Jurkat, Clone E6-1 (cell line): ENCODE results near the gene SMARCD1.
A peak's percentile ranks its signal among the peaks of the same experiment; 100 is the strongest.

Experiments
- DNase-seq: peaks from one replicate; pipeline ENCODE4 v3.0.0-alpha.2; 2011; ENCODE audit warnings: low read depth, low spot score
- H3K4me3 ChIP-seq: 2 replicates; pipeline ENCODE4 v1.5.1; 2011; ENCODE audit warnings: mild to moderate bottlenecking, low read length, control low read depth, moderate library complexity

Gene SMARCD1

DNA sequence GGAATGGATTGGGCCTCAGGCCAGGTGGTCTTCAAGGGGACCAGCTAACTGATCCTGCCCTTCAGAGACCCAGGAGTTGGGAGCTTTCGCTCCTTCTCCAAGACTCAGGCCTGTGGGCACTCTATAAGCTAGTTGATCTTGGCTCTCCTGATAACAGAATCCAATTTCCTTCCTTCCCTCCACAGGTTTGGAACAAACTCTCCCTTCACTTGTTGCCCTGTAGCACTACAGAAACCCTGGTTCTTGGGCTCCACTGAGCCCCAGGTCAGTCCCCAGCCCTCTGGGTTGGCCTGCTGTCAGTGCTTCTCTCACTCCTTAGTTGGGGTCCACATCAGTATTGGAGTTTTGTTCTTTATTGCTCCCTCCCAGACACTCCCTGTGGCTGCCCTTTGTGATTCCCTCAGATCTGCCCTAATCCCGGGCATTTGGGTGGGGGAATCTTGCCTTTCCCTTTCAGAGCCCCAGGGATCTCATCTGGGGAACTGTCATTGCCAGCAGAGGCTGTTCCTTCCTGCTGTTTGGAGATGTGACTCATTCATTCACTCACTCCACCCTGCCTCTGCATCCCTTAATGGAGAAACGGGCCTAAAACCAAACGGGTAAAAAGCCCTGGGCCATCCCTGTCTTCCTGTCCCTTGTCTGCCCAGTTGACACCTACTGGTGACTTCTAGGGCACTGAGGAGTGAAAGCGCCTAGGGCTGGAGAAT is 14.3 kb downstream of the SMARCD1 start:
- no peak for DNase-seq
- no peak overlapping the region for H3K4me3 ChIP-seq

DNA sequence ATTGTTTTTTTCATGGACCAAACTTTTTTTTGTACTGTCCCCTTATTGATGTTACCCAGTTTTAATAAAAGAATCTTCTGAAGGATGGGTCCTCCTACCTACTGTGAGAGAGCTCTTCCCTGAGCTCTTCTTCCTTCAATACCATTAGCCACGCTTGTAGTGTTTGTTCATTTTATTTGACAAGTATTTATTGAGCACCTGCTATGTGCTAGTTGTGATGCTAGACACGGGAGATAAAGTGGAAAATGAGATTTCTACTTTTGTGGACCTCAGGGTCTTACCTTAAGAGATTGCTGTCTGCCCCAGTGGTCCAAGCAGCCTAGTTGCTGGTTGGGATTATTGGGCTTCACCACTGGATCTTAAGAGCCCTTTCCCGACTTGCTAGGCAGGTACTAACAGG is 15.4 kb downstream of the SMARCD1 start:
- H3K4me3 ChIP-seq: no peak overlapping the region
- DNase-seq: no peak

DNA sequence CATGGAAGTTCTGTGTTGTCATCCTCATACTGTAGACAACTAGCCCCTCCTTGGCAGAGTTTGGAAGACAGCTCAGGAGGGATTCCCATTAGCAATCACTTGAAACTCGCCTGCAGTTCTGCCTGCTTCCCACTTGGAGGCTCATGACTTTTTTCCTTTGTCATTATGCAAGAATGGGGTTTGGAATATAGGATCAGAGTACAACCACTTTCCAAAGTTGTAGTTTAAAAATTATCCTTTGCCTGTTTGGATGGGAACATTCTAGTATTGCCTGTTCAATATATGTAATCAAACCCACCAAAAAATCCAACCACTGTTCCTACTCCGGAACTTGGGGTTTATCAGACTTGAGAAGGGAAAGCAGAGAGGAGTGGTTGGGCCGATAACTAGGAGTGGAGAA is 16.5 kb downstream of the SMARCD1 start:
- no peak overlapping the region for H3K4me3 ChIP-seq
- no peak for DNase-seq

DNA sequence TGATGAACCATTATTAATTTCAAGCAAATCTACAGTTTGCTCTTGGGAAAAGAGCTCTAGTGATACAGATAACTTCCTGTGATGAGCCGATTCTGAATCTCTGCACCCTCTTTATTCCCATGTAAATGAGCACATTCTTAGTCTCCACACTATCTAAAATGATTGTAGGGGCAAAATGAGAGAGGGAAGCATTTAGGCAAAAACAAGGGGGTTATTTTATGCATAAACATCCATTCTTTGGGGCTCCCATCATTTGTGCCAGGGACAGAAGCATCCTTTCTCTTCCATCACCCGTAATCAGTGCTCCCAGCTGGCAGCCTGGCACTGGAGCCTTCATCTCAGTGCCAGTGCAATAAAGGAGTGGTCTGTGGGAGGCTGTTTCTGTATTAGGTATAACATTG is 17.0 kb downstream of the SMARCD1 start:
- no peak for DNase-seq
- no peak overlapping the region for H3K4me3 ChIP-seq

DNA sequence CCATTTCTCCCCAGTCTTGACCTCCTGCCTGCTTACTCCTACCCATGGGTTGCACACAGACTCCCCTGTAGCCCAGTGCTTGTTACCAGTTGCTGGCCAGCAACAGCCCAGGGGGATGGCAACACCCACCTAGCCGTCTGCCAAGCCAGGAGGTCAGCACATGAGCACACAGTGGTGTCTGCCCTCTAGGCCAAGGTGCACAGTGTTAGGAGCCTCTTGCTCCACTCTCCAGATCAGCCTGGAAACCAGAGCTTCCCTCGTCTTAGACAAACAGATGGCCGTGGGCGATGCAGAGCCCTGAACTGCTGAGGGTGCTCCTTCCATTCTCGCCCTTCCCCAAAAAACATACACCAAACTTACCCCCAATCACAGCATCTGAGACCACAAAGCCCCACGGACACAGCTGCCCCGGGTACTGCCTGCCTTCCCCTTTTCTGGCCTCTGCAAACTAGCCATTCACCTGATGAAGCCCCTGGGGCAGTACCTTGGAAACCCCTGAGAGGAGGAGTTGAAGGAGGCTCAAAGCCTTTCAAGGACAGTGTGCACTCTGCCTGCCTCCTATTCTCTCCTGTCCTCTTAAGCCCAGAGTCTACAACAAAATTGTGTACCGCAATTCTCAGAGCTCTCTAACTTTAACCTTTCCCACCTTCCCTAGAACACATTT is 17.6 kb downstream of the SMARCD1 start:
- DNase-seq: no peak
- no peak overlapping the region for H3K4me3 ChIP-seq

DNA sequence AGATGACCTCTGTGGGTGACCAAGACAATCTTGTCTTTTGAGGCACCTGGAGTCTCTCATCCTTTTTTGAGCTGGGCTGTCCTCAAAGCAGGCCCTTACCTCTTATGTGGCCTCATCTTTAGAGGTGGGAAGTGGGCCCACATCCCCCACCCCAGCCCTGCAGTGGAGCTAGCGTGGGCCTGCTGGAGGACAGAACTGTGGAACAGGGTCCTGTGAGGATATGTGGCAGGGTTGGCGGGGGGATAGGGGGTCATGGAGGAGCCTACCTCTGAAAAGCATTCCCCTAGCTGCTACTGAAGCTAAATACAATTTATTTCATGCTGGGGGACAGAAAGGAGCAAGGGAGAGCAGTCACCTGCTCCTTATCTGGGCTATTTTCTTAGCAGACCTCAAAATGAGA is 18.2 kb downstream of the SMARCD1 start:
- no peak overlapping the region for H3K4me3 ChIP-seq
- no peak for DNase-seq

DNA sequence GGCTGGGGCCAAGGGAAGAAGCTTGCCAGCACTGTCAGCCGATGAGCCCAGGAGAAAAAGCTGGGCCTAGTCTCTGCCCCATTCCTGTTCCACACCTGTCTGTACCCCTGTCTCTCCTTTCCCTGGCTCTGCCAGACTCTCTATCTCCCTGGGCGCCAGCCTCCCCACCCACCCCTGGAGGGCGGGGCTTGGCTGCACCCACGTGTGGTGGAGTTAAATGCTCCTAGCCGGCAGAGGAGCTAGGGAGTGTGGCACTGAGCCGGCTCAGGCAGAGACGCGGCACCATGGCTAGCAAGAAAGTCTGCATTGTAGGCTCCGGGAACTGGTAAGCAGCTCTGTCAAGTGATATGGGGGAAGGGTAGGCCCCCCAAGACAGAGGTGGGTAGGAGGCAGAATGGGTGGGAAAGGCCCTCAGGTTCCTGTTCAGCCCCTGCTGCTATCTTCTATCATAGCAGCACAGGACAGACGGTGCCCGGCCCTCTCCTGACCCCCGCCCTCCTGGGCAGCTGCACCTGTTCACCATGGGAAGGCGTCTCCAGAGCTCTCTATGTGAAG is 18.7 kb downstream of the SMARCD1 start, which contains the start of gene GPD1:
Gene GPD1 (plus strand): TSS at position 242 of the 555 bp plus-strand sequence. CDS start 43 bp downstream, at position 285.
- no peak for DNase-seq
- no peak within 1 kb of the TSS for H3K4me3 ChIP-seq

DNA sequence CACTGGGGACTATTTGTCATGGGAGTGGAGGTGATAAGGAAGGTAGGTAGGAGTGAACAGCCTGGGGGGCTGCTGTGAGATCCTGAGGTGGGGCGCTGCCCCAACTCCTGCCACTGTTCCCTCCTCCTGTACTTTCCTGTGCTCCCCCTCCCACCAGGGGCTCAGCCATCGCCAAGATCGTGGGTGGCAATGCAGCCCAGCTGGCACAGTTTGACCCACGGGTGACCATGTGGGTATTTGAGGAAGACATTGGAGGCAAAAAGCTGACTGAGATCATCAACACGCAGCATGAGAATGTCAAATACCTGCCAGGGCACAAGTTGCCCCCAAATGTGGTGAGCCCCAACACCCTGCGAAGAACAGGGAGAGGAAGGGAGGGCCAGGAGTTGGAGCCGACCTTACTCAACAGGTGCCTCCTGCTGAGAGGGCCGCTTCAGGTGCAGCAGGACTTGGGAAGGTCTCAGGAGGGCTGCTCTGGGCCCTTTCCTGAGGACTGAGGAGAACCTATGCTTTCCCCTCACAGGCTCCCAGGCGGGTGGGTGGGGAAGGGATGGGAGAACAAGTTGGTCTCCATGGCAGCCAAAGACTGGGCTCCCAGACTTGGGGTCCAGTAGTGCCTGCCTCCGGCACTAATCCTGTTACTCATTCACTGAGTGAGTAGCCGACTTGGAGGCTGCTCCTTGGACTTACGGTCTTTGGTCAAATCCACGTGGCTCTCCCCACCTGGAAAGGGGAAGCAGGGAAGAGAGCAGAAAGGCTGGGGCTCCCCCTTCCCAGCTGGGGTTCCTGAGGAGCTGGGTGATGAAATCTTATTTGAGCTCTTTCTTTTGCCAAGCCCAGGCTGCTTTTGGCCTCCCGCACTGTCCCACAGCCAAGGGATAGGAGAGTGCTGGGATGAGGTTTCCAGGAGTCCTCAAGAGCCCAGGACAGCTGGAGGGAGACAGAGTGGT is 19.6 kb downstream of the SMARCD1 start:
- no peak for DNase-seq
- H3K4me3 ChIP-seq: no peak overlapping the region

DNA sequence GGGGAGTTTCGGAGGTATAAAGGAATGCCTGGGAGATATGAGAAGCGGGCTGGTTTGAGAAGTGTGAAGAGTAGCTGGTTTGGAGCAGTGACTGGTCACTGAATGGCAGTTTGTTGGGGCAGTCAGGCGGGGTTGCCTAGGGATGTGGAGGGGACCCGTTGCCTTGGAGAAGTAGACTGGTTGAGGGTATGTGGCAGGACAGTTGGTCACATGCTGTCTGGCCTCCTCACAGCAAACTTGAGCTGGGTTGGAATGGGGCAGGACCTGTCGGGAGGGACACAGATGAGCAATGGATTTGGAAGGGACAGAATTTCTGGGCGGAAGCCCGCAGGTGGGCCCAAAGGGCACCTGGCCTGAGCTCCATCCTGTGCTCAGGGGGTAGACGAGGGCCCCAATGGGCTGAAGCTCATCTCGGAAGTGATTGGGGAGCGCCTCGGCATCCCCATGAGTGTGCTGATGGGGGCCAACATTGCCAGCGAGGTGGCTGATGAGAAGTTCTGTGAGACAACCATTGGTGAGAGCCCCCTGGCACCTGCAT is 20.8 kb downstream of the SMARCD1 start:
- no peak for DNase-seq
- no peak overlapping the region for H3K4me3 ChIP-seq

DNA sequence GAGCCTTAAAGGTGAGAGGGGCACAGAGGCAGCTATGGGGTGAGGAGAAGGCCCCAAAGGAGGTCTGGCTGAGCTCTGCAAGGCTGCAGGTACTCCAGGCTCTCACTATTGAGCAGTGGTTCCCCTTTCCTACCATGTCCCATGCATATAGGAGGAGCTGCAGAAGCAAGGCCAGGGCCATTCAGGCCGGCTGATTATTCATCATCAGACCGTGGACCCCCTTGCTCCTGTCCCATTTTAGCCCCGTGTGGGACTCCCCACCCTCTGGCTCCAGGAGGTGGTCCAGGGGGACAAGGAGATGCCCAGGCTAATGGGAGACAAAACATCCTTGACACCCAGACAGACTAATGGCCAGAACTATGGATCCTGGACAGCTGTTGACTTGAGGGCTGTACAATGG is 21.8 kb downstream of the SMARCD1 start:
- H3K4me3 ChIP-seq: no peak overlapping the region
- DNase-seq: no peak

DNA sequence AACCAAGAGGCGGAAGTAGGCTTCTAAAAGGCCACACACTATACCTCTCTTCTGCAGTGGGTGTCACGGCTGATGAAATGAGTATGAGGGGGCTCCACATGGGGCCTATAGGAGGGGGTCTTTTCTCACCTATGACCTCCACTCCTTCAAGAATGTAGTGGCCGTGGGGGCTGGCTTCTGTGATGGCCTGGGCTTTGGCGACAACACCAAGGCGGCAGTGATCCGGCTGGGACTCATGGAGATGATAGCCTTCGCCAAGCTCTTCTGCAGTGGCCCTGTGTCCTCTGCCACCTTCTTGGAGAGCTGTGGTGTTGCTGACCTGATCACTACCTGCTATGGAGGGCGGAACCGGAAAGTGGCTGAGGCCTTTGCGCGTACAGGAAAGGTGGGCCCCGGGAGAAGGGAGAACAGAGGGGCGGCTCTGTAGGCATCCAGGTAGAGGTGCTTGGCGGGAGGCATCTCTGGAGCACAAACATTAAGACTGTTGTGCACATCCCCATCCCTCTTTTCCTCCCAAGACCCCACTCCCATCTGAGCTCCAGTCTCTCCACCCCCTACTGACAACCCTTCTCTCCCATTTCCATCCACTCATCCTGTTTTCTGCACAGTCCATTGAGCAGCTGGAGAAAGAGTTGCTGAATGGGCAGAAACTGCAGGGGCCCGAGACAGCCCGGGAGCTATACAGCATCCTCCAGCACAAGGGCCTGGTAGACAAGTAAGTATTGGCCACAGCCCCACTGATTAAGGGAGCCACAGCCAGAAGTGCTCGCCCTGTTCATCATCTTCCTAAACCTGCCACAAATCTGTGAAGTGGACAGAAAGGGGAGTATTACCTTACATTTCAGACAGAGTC is 22.5 kb downstream of the SMARCD1 start:
- DNase-seq: no peak
- H3K4me3 ChIP-seq: no peak overlapping the region

DNA sequence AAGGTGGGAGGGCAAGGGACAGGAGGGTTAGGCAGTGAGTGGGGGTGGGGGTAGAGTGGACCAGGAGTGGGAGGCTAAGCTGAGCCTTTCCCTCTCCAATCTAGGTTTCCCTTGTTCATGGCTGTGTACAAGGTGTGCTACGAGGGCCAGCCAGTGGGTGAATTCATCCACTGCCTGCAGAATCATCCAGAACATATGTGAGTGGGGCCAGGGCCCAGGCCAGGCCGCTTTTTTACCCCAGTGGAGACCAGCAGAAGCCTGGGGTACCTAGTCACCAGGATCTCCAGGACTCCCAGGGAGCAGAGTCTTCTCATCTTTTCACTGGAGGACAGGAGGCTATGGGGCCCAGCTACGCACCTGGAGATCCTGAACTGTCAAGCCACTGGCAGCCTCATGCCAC is 24.2 kb downstream of the SMARCD1 start:
- H3K4me3 ChIP-seq: no peak overlapping the region
- no peak for DNase-seq

DNA sequence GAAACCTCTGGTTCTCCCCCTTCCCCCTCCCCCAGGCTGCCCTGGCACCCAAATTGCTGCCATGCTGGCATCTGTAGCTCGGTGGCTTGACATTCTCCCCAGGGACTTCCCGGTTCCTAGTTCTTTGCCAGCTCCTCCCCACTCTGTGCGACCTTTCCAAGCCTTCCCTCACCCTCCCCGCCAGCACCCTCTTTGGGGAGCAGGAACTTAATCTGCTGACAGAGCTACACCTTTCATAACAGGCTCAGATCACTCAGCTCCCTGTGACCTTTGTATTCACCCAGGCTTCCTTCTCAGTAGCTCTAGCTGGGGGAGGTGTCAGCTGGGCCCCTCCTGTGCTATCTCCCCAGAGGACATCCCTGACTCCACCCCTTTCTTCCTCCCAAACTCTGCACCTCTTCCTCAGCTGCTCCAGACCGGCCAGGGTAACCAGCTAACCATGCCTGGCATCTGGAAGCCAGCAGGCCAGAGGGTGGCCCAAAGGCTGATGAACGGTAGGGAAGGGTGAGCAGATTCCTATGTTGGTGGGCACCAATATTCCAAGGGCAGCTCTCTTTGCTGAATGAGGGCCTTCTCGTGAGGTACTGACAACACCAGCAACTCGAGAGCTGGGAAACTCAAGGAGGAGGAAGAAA is 25.1 kb downstream of the SMARCD1 start:
- no peak for DNase-seq
- no peak overlapping the region for H3K4me3 ChIP-seq

DNA sequence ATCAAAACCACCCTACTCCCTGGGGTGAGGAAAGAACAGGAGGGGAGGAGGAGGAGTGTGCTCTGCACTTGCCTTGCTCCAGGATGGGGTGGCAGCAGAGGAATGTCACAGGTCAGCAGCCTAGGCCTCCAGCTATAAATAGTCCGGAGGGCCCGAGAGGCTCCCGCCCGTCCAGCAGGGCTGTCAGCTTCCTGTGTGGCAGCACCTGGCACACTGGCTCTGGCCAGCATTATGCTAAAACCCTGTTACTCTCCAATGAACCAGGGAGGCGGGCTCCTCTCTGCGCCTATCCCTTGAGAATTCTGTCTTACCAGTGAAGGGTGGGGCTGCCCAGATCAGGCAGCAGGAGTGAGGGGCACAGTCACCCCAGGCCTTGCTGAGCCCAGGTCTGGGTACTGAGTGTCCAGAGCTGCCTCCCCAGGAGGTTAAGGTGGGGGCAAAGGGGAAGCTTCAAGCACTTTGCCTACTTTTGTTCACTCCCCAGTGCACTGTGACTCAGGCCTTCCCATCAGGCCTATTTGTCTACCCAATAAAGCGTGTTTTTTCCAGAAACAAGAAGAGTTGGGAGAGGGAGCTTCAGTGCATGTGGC is 25.7 kb downstream of the SMARCD1 start:
- DNase-seq: no peak
- H3K4me3 ChIP-seq: no peak overlapping the region

DNA sequence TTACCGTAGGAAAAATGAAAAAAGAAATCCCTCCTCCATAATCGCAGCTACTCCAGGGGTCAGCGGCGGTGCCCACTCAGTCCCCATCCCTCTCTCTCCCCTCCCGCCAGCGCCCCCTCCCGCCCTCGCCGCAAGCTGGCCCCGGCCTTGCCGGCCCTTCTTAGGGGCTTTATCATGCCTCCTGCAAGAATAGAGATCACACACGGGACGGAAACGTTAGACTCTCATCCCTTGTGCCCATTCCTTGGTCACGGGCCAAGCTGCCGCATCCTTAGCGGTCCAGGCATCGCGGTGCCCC is 26.2 kb downstream of the SMARCD1 start:
- DNase-seq: no peak
- H3K4me3 ChIP-seq: peak overlapping the region; percentile 100

DNA sequence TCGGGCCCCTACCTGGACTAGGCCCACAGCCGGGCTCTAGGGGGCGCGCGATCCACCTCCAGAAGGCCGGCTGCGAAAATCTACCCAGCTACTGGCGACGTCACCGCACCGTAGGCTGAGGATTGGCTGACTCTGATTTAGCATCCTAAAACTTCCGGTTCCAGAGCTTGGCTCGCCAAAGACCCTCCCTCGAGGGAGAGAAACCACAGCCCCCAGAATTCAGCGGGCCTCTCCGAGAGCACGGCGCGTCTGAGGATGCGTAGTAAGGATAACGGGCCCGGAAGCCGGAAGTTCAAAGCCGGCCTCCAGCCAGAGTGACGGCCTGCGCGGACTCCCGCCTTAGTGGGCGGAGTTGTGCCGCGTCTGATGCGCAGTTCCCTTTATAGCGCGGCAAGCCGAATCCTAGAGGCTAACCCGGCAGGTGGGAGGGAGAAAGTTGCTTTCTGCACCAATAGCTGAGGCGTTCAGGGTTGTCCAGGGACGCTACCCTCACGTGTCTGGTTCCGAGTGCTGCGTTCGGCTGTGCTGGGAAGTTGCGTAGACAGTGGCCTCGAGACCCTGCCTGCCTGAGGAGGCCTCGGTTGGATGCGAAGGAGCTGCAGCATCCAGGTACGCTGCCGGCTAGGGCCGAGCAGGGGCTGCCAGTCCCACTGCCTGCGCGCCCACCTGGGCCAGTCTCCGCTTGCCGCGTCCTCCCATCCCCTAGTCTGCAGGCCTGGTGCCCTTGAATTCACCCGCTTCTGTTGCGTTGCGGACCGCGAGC is 26.7 kb downstream of the SMARCD1 start, which contains the start of gene COX14:
Gene COX14 (plus strand): TSS at position 544 of the 763 bp plus-strand sequence. CDS start 7,808 bp downstream, outside the sequence.
- peak; percentile 99 for DNase-seq
- peak within 1 kb of the TSS; percentile 100 for H3K4me3 ChIP-seq
